ENCODE measurements around the gene ELP4. TPM values are rescaled to one million over a fixed set of nuclear protein-coding genes. Genes with fewer than 3 reads are reported as not detected.
"Not testable (repeated sequence)": the region's sequence is repeated elsewhere in the genome, so short reads cannot be mapped to it uniquely, and the experiment has no call there.

ELP4 gene
- total RNA-seq, 1 donor from 2014 or later = 8.6 TPM

- TF ChIP-seq, protein P1, sequence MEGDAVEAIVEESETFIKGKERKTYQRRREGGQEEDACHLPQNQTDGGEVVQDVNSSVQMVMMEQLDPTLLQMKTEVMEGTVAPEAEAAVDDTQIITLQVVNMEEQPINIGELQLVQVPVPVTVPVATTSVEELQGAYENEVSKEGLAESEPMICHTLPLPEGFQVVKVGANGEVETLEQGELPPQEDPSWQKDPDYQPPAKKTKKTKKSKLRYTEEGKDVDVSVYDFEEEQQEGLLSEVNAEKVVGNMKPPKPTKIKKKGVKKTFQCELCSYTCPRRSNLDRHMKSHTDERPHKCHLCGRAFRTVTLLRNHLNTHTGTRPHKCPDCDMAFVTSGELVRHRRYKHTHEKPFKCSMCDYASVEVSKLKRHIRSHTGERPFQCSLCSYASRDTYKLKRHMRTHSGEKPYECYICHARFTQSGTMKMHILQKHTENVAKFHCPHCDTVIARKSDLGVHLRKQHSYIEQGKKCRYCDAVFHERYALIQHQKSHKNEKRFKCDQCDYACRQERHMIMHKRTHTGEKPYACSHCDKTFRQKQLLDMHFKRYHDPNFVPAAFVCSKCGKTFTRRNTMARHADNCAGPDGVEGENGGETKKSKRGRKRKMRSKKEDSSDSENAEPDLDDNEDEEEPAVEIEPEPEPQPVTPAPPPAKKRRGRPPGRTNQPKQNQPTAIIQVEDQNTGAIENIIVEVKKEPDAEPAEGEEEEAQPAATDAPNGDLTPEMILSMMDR (IDR thresholded peaks at IDR 0.05) = no peak
- H3K27ac Mint-ChIP-seq (ENCODE audit: unreplicated experiment) = no peak overlapping the region
- no peaks in the 10 kb centered on the region for H3K4me1 Mint-ChIP-seq (ENCODE audit: low read depth)
- DNase-seq (ENCODE audit: low spot score) = no peak
- peaks cover 5% of the 10 kb centered on the region for H3K36me3 Mint-ChIP-seq (ENCODE audit: low read depth)
- H3K4me3 Mint-ChIP-seq (ENCODE audit: unreplicated experiment) = no peak overlapping the region
- no peaks in the 10 kb centered on the region for H3K9me3 Mint-ChIP-seq (ENCODE audit: low read depth)
- H3K27me3 Mint-ChIP-seq (ENCODE audit: low read depth) = no peaks in the 10 kb centered on the region
These were observed 213.2 kb downstream of the ELP4 start for GRCh38 chr11:31722754-31723153.

DNA sequence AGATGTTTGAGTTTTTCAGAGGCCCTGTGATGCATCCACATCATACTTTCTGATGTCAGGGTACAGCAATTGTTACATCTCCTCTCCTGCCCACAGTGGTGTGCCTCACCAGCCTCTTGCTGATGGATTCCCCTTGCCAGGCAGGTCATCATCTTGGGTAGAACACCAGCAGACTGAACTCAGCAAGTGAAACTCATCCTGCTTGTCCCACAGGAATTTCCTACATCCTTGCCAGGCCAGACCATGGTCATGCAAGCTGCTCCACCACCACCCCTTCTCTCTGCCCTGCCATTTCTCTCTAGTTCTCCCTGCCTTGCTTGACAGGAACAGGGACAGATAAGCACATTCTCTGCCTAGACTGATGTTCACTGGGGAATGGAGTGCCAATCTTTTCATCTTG, 215.6 kb downstream of the ELP4 start:
- peaks cover 6% of the 10 kb centered on the region for H3K36me3 Mint-ChIP-seq (ENCODE audit: low read depth)
- H3K4me3 Mint-ChIP-seq (ENCODE audit: unreplicated experiment) = no peak overlapping the region
- no peaks in the 10 kb centered on the region for H3K4me1 Mint-ChIP-seq (ENCODE audit: low read depth)
- DNase-seq (ENCODE audit: low spot score) = no peak
- no peak overlapping the region for H3K27ac Mint-ChIP-seq (ENCODE audit: unreplicated experiment)
- TF ChIP-seq, protein P1 (IDR thresholded peaks at IDR 0.05) = no peak
- H3K9me3 Mint-ChIP-seq (ENCODE audit: low read depth) = peaks cover 3% of the 10 kb centered on the region
- no peaks in the 10 kb centered on the region for H3K27me3 Mint-ChIP-seq (ENCODE audit: low read depth)

GRCh38 chr11:31728432-31728831, 218.9 kb downstream of the ELP4 start:
- H3K4me3 Mint-ChIP-seq (ENCODE audit: unreplicated experiment) = no peak overlapping the region

DNA sequence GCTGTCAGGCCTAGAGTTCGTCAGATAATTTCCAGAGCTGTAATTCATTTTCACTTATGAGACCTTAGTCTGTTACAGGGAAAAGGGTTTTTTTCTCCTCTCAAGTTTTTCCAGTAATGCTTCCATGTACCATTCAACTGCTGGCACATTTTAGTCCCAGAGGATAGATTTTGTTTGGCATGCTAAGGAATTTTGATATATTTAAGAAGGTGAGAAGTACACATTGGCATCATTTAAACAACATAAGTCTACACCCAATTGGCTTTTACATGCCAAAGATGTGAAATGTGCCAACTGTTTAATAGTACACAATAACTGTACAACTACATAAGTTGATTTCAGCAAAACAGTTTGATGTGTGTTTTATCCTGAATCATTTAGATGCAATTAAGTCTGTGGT, 230.6 kb downstream of the ELP4 start:
- no peak overlapping the region for H3K27ac Mint-ChIP-seq (ENCODE audit: unreplicated experiment)
- H3K4me3 Mint-ChIP-seq (ENCODE audit: unreplicated experiment) = no peak overlapping the region
- no peaks in the 10 kb centered on the region for H3K4me1 Mint-ChIP-seq (ENCODE audit: low read depth)
- peaks cover 30% of the 10 kb centered on the region for H3K9me3 Mint-ChIP-seq (ENCODE audit: low read depth)
- peaks cover 12% of the 10 kb centered on the region for H3K36me3 Mint-ChIP-seq (ENCODE audit: low read depth)
- no peak for DNase-seq (ENCODE audit: low spot score)
- TF ChIP-seq, protein P1 (IDR thresholded peaks at IDR 0.05) = no peak
- no peaks in the 10 kb centered on the region for H3K27me3 Mint-ChIP-seq (ENCODE audit: low read depth)

More at GRCh38 chr11:31728432-31728831, 218.9 kb downstream of the ELP4 start:
- Mint-ChIP-seq H3K36me3 (ENCODE audit: low read depth) (peaks cover 23% of the 10 kb centered on the region), H3K9me3 (ENCODE audit: low read depth) (peaks cover 28% of the 10 kb centered on the region), H3K27ac (ENCODE audit: unreplicated experiment) (no peak overlapping the region), H3K4me1 (ENCODE audit: low read depth) (no peaks in the 10 kb centered on the region), H3K27me3 (ENCODE audit: low read depth) (no peaks in the 10 kb centered on the region)
- TF ChIP-seq, protein P1 (IDR thresholded peaks at IDR 0.05) = no peak
- no peak for DNase-seq (ENCODE audit: low spot score)

GRCh38 chr11:31740731-31741368, 231.3 kb downstream of the ELP4 start:
- H3K4me1 Mint-ChIP-seq (ENCODE audit: low read depth); DNase-seq (ENCODE audit: low spot score); H3K36me3 Mint-ChIP-seq (ENCODE audit: low read depth); H3K27me3 Mint-ChIP-seq (ENCODE audit: low read depth); H3K4me3 Mint-ChIP-seq (ENCODE audit: unreplicated experiment); H3K27ac Mint-ChIP-seq (ENCODE audit: unreplicated experiment): not testable (repeated sequence)
- H3K9me3 Mint-ChIP-seq (ENCODE audit: low read depth) = peaks cover 28% of the 10 kb centered on the region

GRCh38 chr11:31747581-31747980, 238.0 kb downstream of the ELP4 start:
- Mint-ChIP-seq H3K36me3 (ENCODE audit: low read depth) (peaks cover 2% of the 10 kb centered on the region), H3K4me3 (ENCODE audit: unreplicated experiment) (no peak overlapping the region), H3K27me3 (ENCODE audit: low read depth) (no peaks in the 10 kb centered on the region), H3K9me3 (ENCODE audit: low read depth) (peaks cover 13% of the 10 kb centered on the region), H3K27ac (ENCODE audit: unreplicated experiment) (no peak overlapping the region), H3K4me1 (ENCODE audit: low read depth) (no peaks in the 10 kb centered on the region)
- TF ChIP-seq, protein P1 (IDR thresholded peaks at IDR 0.05) = no peak
- DNase-seq (ENCODE audit: low spot score) = no peak
